Endothelial cell (in vitro differentiated cells): ENCODE measurements around the gene HOXD8. TPM values are rescaled to one million over a fixed set of nuclear protein-coding genes. Genes with fewer than 3 reads are reported as not detected.

Source experiments
- DNase-seq: peaks from one replicate; pipeline ENCODE4 v3.0.0; 2021; ENCODE audit warnings: low spot score
- H3K27ac Mint-ChIP-seq: one replicate; pipeline ENCODE4 v1.8.0; 2021; ENCODE audit warnings: mixed read lengths, inconsistent platforms; ENCODE audit not compliant: unreplicated experiment
- H3K27me3 Mint-ChIP-seq: one replicate; pipeline ENCODE4 v1.8.0; 2021; ENCODE audit warnings: mild to moderate bottlenecking, moderate library complexity, mixed read lengths, inconsistent platforms; ENCODE audit not compliant: unreplicated experiment
- H3K36me3 Mint-ChIP-seq: one replicate; pipeline ENCODE4 v1.8.0; 2021; ENCODE audit warnings: mild to moderate bottlenecking, low read depth, mixed read lengths, inconsistent platforms; ENCODE audit not compliant: unreplicated experiment
- H3K4me1 Mint-ChIP-seq: one replicate; pipeline ENCODE4 v1.8.0; 2021; ENCODE audit warnings: mild to moderate bottlenecking, mixed read lengths, inconsistent platforms; ENCODE audit not compliant: unreplicated experiment
- H3K4me3 Mint-ChIP-seq: one replicate; pipeline ENCODE4 v1.8.0; 2021; ENCODE audit warnings: mild to moderate bottlenecking, mixed read lengths, inconsistent platforms; ENCODE audit not compliant: unreplicated experiment
- H3K9me3 Mint-ChIP-seq: one replicate; pipeline ENCODE4 v1.8.0; 2021; ENCODE audit warnings: mixed read lengths, inconsistent platforms; ENCODE audit not compliant: unreplicated experiment
- CTCF ChIP-seq: fragments of 200-600 bp; sonication (generic); IDR thresholded peaks from one replicate; pipeline ENCODE4 v1.5.0; 2021; ENCODE audit warnings: antibody characterized with exemption; ENCODE audit not compliant: unreplicated experiment
- total RNA-seq: library from RNA; stranded (reverse); fragmentation: NEBNext Ultra II Directional; extraction: Animal tissue kit (Norgen Biotek cat#: 25700); gene quantifications from one replicate; pipeline ENCODE4 v1.2.1, GENCODE V29; 2021; ENCODE audit not compliant: unreplicated experiment

Gene HOXD8
- total RNA-seq, 1 donor from 2014 or later = 9.3 TPM

DNA sequence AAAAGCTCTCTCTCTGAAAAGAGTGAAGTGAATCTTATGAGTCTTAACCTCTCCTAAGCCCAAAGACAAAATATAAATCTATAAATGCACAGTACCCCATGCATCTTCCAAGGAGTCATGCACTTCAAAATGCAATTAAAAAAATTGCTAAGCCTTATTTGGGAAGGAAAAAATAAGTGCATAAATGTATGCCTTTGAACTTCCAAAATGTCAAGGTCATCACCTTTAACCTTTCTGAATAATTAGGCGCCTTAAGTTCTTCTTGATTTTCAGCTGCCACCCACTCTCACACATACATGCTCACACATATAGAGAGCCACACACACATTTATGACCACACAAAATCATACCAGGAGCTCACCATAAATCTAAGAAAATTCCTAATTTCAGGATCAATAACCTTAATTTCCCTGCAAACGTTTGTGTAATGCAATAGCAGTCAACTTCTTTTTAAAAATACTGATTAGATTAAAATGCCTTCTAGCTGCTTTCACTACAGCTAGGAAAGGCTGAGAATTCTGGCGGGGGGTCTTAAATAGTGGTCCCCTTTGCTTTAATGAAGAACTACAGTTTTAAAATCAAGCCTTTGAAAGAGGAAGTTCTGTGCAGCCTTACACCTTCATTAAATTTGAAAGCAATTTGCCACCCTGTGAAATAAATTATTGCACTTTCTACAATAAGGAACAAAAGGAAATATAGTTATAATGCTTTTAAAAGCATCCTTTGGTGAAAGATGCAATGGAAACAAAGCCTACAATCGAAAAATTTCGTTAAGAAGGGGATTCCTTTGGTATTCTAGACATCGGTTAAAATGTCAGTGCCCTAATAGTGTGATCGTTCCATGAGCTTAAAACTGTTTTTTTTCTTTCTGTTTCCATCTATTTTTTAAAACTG, 18.8 kb upstream of the HOXD8 start:
- H3K27me3 Mint-ChIP-seq = peaks cover 40% of the 10 kb centered on the region
- no peak for TF ChIP-seq CTCF
- no peaks in the 10 kb centered on the region for H3K9me3 Mint-ChIP-seq
- H3K4me1 Mint-ChIP-seq = peaks cover 25% of the 10 kb centered on the region
- no peaks in the 10 kb centered on the region for H3K36me3 Mint-ChIP-seq
- no peak overlapping the region for H3K27ac Mint-ChIP-seq
- no peak overlapping the region for H3K4me3 Mint-ChIP-seq
- no peak for DNase-seq

DNA sequence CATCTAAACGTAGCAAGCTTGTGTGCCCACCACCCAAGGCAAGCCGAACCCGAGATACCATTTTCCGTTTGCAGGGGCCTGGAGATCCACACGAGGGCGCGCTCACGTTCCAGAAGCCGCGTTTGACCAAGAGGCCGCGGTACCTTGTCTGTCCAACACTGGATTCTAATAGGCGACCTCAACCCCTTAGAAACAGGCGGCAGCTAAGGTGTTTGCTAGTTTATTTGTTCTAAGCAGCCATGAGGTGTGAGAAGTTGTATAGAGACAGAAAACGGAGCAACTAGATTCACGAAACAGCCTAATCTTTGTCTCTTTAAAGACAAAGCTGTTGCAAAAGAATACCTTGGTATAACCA, 18.2 kb upstream of the HOXD8 start:
- peak; percentile 83 for DNase-seq
- peak; percentile 34 for TF ChIP-seq CTCF
- H3K36me3 Mint-ChIP-seq = no peaks in the 10 kb centered on the region
- H3K4me1 Mint-ChIP-seq = peaks cover 20% of the 10 kb centered on the region
- H3K27me3 Mint-ChIP-seq = peaks cover 37% of the 10 kb centered on the region
- no peaks in the 10 kb centered on the region for H3K9me3 Mint-ChIP-seq
- no peak overlapping the region for H3K27ac Mint-ChIP-seq
- H3K4me3 Mint-ChIP-seq = no peak overlapping the region

GRCh38 chr2:176111846-176112374, 17.6 kb upstream of the HOXD8 start:
- Mint-ChIP-seq H3K4me1 (peaks cover 19% of the 10 kb centered on the region), H3K4me3 (no peak overlapping the region), H3K9me3 (no peaks in the 10 kb centered on the region), H3K27ac (no peak overlapping the region), H3K36me3 (no peaks in the 10 kb centered on the region), H3K27me3 (peaks cover 40% of the 10 kb centered on the region)
- no peak for DNase-seq
- TF ChIP-seq CTCF = no peak

DNA sequence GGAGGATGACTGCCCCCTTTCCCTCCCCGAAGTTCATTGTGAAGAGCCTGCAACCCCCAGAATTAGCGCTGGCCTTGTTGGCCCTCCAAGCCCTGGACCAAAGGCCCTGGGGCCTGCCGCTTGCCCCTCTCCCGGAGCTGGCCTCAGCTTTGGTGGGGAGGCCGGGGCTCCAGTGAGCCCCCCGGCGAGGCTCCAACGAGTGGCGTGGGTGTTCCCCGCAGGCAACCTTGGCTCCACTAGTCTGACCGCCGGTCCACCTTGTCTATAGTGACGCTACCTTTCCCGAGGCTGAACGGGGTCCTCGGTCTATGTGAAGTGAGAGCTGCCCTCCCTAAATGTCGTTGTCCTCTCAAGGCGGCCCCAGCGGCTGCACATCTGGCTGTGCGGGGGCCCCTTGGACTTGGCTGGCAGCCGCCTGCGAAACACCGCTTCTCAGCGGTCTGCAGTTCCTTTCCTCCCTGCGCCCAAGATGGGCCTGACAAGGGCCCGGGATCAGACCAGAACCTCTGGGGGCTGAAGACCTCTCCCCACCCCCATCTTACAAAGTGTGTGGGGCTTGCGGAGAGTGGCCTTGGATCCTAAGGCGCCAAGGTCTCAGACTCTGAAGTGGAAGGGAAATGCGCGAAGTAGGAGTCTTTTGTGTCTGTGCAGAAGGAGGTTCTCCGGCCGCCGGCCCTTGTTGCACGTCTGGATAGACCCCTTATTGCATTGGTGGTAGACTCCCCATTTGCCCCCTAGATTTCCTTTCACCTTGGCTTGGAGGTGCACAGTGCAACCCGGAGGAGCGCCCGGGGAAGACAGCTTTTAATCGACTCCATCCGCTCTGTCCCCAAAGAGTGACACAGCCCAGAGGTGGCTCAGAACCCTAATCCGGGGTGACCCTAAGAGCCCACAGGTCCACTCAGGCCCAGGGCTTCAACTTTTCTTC, 16.9 kb upstream of the HOXD8 start:
- TF ChIP-seq CTCF = no peak
- Mint-ChIP-seq H3K4me3 (no peak overlapping the region), H3K36me3 (no peaks in the 10 kb centered on the region), H3K4me1 (peaks cover 17% of the 10 kb centered on the region), H3K27ac (no peak overlapping the region), H3K9me3 (no peaks in the 10 kb centered on the region), H3K27me3 (peaks cover 40% of the 10 kb centered on the region)
- no peak for DNase-seq
